Tibial nerve (tissue), 4 donors: ENCODE measurements around the gene ABCC4. TPM values are rescaled to one million over a fixed set of nuclear protein-coding genes. Genes with fewer than 3 reads are reported as not detected.

ENCODE experiments used
- DNase-seq, 2 donors: peaks; one replicate each; pipeline ENCODE4 v3.0.0-alpha.2; 2019; ENCODE audit warnings: low spot score in 2 of 2
- H3K27ac ChIP-seq, 4 donors: fragments of 200-600 bp; sonication (generic) in 3 of 4; one replicate each; pipeline ENCODE4 v1.5.1; 2017 to 2019; ENCODE audit warnings: mild to moderate bottlenecking in 1 of 4
- H3K27me3 ChIP-seq, 2 donors: fragments of 200-600 bp; sonication (generic) in 1 of 2; one replicate each; pipeline versions ENCODE4 v1.5.1 to v1.6.0; 2017 to 2019
- H3K36me3 ChIP-seq, 3 donors: fragments of 200-600 bp; sonication (generic); one replicate each; pipeline ENCODE4 v1.5.1; 2018 to 2019
- H3K4me1 ChIP-seq, 4 donors: fragments of 200-600 bp; sonication (generic) in 3 of 4; one replicate each; pipeline ENCODE4 v1.5.1; 2017 to 2019
- H3K4me3 ChIP-seq, 4 donors: fragments of 200-600 bp; sonication (generic) in 3 of 4; one replicate each; pipeline ENCODE4 v1.5.1; 2017 to 2019; ENCODE audit warnings: mild to moderate bottlenecking in 1 of 4, moderate library complexity in 1 of 4
- H3K9me3 ChIP-seq, 4 donors: fragments of 200-600 bp; sonication (generic) in 3 of 4; one replicate each; pipeline ENCODE4 v1.5.1; 2017 to 2019
- EP300 ChIP-seq, 2 donors: sonication (generic); formaldehyde crosslinking; IDR thresholded peaks; one replicate each; pipeline ENCODE4 v1.6.1; 2017; ENCODE audit warnings: antibody characterized with exemption in 2 of 2, mild to moderate bottlenecking in 1 of 2
- POLR2A ChIP-seq, 2 donors: fragments of 450-650 bp; IDR thresholded peaks; one replicate each; pipeline ENCODE4 v1.6.1; 2017; ENCODE audit warnings: antibody characterized with exemption in 2 of 2, mild to moderate bottlenecking in 2 of 2, moderate library complexity in 2 of 2
- WGBS, 2 donors: methylation state at CpG; one replicate each; pipeline ENCODE4 v1.1.5; 2018; 5-methylcytosine and 5-hydroxymethylcytosine counted together
- total RNA-seq, 4 donors: library from RNA; depleted of rRNA; stranded (reverse); fragments of >200 nt; gene quantifications; one replicate each; pipeline ENCODE4 v1.1.0, GENCODE V29; 2016
- TF ChIP-seq, protein P1 (sequence below), 5 experiments: fragments of 200-600 bp in 3 of 5; fragments of 450-650 bp in 2 of 5; sonication (generic) in 3 of 5; IDR thresholded peaks; one replicate each; pipeline ENCODE4 v1.5.1; 2016 to 2019; ENCODE audit warnings: antibody characterized with exemption in 5 of 5, mild to moderate bottlenecking in 3 of 5, moderate library complexity in 2 of 5

Gene ABCC4
- total RNA-seq, 4 donors from 2014 or later: 5.7 to 20.1 (median 9.3) TPM

DNA sequence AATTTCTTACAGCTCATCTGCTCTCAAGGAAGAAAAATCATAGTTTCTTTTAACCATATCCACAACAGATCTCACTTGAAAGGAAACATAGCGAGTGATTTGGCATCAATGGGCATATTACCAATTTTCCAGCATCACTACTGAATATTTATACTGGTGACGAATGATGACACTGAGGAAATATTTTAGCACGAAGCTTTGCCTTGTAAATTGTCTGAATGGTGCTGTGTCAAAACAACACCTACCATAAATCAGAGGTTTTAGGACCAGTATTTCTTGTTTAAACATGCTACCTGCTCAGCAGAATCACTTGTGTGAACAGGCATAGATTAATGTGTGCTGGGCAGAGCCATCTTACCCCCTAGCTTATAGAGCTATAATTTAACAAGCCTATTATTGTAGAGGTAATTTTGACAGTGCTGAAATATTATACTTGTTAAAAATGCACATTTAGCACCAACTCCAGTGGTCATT is 146.8 kb downstream of the ABCC4 start:
- 56 to 65% methylated on average over 3 of the region's 3 CpGs for WGBS, 2 donors
- no peak for TF ChIP-seq EP300 (IDR thresholded peaks at IDR 0.05)
- TF ChIP-seq, protein P1, sequence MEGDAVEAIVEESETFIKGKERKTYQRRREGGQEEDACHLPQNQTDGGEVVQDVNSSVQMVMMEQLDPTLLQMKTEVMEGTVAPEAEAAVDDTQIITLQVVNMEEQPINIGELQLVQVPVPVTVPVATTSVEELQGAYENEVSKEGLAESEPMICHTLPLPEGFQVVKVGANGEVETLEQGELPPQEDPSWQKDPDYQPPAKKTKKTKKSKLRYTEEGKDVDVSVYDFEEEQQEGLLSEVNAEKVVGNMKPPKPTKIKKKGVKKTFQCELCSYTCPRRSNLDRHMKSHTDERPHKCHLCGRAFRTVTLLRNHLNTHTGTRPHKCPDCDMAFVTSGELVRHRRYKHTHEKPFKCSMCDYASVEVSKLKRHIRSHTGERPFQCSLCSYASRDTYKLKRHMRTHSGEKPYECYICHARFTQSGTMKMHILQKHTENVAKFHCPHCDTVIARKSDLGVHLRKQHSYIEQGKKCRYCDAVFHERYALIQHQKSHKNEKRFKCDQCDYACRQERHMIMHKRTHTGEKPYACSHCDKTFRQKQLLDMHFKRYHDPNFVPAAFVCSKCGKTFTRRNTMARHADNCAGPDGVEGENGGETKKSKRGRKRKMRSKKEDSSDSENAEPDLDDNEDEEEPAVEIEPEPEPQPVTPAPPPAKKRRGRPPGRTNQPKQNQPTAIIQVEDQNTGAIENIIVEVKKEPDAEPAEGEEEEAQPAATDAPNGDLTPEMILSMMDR (IDR thresholded peaks at IDR 0.05): no peak
- TF ChIP-seq POLR2A (IDR thresholded peaks at IDR 0.05): no peak

DNA sequence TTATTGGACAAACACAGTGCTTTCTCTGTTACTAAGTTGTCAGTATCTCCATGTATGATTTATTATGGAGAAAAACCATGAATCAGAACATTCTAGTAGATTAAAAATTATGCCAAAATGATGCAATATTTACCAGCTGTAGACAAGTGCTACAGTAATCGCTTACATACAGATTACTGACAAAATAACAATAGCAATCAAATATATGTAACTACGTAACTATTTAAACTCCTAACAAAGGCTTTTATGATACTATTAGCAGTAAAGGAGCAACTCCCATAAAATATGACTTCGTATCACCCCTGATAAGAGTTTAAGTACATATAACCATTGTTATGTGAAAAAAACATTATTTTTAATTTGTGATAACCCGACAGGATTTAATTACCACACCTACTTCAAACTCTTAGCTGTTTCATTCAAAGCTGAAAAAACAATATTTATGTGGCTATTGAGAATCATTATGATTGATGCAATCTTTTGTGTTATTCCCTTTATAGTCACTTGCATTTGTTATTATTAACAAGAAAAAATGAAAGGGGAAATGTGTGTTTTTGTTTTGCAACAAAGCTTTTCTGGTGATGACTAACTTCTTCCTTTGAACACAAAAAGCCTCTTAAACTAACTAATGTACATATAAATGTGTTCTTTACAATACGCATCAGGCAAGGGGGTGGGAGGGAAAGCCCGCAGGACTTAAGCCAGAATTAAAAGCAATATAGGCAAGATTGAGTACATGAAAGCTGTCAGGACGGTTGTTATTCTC is 147.4 kb downstream of the ABCC4 start:
- no peak for DNase-seq
- Histone ChIP-seq H3K4me3 (no peak overlapping the region), H3K27ac (no peak overlapping the region), H3K36me3 (no peaks in the 10 kb centered on the region), H3K9me3 (no peaks in the 10 kb centered on the region), H3K4me1 (peaks cover 0 to 5% (median 0%) of the 10 kb centered on the region in 4 donors), H3K27me3 (no peaks in the 10 kb centered on the region)
- WGBS, 2 donors: 50% methylated on average over 7 of the region's 7 CpGs
- TF ChIP-seq, protein P1 (IDR thresholded peaks at IDR 0.05): no peak
- no peak for TF ChIP-seq EP300 (IDR thresholded peaks at IDR 0.05)
- TF ChIP-seq POLR2A (IDR thresholded peaks at IDR 0.05): no peak

More for the DNA sequence above, 146.8 kb downstream of the ABCC4 start:
- Histone ChIP-seq H3K4me1 (peaks cover 0 to 5% (median 0%) of the 10 kb centered on the region in 4 donors), H3K36me3 (no peaks in the 10 kb centered on the region), H3K27ac (no peak overlapping the region), H3K27me3 (no peaks in the 10 kb centered on the region), H3K9me3 (no peaks in the 10 kb centered on the region), H3K4me3 (no peak overlapping the region)
- no peak for DNase-seq

DNA sequence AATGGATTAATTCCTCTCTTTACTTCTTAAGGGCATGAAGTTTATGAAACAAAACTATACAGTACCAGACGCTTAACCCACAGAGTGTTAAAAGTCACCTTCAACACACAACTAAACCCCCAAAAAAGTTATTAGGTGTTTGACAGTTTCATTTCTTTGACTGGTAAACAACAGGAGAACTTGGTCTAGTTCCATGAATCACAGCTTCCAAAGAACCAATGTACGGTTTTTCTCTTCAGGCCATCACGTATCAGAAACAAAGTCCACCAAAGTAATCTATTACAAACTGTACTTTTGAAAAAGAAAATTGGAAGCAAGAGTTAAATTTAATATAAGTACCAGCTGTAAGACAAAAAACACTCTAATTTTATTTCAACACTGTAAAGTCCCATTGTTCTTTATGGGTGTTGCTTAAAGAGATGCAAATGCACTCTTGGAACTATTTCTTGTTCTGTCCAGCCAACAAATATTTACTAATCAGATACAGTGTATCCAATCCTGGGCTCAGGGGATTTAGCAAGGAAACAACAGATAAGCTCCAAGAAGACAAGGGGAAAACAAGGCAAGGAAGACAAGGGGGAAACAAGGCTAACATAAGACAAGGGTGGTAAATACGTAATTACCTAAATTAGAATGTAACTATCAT is 149.2 kb downstream of the ABCC4 start:
- H3K4me3 ChIP-seq: no peak overlapping the region
- WGBS, 2 donors: 95 to 97% methylated on average over 4 of the region's 4 CpGs
- no peak for DNase-seq
- no peaks in the 10 kb centered on the region for H3K27me3 ChIP-seq
- H3K36me3 ChIP-seq: no peaks in the 10 kb centered on the region
- TF ChIP-seq POLR2A (IDR thresholded peaks at IDR 0.05) (no peak), EP300 (IDR thresholded peaks at IDR 0.05) (no peak)
- TF ChIP-seq, protein P1 (IDR thresholded peaks at IDR 0.05): no peak
- no peak overlapping the region for H3K27ac ChIP-seq
- no peaks in the 10 kb centered on the region for H3K9me3 ChIP-seq
- peaks cover 0 to 5% (median 0%) of the 10 kb centered on the region in 4 donors for H3K4me1 ChIP-seq

DNA sequence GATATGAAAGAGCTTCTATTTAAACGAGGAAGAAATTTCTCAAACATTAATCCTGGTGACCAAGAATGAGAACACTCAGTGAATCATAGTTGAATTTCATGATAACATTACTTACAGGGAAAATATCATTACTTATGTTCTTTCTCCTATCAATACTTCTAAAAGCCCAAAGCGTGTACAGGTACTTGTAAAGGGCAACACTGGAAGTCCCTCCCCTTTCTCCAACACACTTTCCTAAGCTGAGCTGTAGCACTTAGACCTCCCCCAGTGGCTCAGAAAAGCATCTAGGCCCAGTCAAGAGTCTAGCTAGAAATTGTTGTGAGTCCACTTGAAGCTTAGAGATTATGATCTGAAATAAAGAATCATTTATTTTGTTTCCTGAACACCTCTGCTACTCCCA is 150.7 kb downstream of the ABCC4 start:
- 72 to 75% methylated on average over 2 of the region's 2 CpGs for WGBS, 2 donors
- H3K4me1 ChIP-seq: peaks cover 0 to 5% (median 0%) of the 10 kb centered on the region in 4 donors
- H3K27me3 ChIP-seq: no peaks in the 10 kb centered on the region
- H3K36me3 ChIP-seq: no peaks in the 10 kb centered on the region
- no peak overlapping the region for H3K4me3 ChIP-seq
- H3K9me3 ChIP-seq: no peaks in the 10 kb centered on the region
- H3K27ac ChIP-seq: no peak overlapping the region
- no peak for DNase-seq
- TF ChIP-seq, protein P1 (IDR thresholded peaks at IDR 0.05): no peak
- TF ChIP-seq EP300 (IDR thresholded peaks at IDR 0.05) (no peak), POLR2A (IDR thresholded peaks at IDR 0.05) (no peak)

DNA sequence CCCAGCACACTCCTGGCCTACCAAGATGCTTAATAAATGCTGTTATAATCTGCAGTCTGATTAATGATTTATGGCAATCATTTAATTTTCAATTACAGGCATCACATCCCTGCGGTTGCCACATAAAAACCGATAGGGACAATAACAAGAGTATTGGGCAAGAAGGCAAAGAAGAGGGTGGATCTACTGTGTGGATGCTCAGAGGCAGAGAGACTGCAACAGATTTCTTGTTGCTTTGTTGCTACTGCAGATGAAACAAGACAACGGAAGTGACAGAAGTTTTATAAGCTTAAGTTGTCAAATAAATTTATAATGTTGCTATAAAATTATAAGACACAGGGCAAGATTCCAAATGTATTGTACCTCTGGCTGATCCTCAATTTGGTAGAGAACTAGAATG is 154.8 kb downstream of the ABCC4 start:
- Histone ChIP-seq H3K4me1 (no peaks in the 10 kb centered on the region), H3K27ac (no peak overlapping the region), H3K4me3 (no peak overlapping the region), H3K27me3 (no peaks in the 10 kb centered on the region), H3K36me3 (no peaks in the 10 kb centered on the region), H3K9me3 (no peaks in the 10 kb centered on the region)
- 63 to 67% methylated on average over 3 of the region's 3 CpGs for WGBS, 2 donors
- no peak for DNase-seq
- no peak for TF ChIP-seq EP300 (IDR thresholded peaks at IDR 0.05)
- TF ChIP-seq, protein P1 (IDR thresholded peaks at IDR 0.05): no peak
